Left cardiac atrium (tissue), 4 donors: Measurements from ENCODE around the gene HOXB8. TPM values are rescaled to one million over a fixed set of nuclear protein-coding genes. Genes with fewer than 3 reads are reported as not detected.

Source experiments
- ATAC-seq, 2 donors: fragments of 200-7000 bp; cut with Tn5 transposase; one replicate each; pipeline ENCODE4 v1.9.1; 2020; ENCODE audit warnings: mild to moderate bottlenecking in 2 of 2, moderate library complexity in 2 of 2
- DNase-seq: peaks from one replicate; pipeline ENCODE4 v3.0.0-alpha.2; 2020
- intact Hi-C, 2 donors: fragments of 100-400 bp; cut with DNase I; formaldehyde crosslinking; loops; one replicate each; pipeline versions ENCODE4 v1.14.1 to v1.15.1; 2022 to 2023
- total RNA-seq, 2 donors: library from RNA; stranded (reverse); fragmentation: NEBNext Ultra II Directional; extraction: Animal tissue kit (Norgen Biotek cat#: 25700); gene quantifications; one replicate each; pipeline ENCODE4 v1.2.1, GENCODE V29; 2021
- donor health status: DM: no; HTN: yes; CAD: no.
- donor health status: DM: no; HTN: yes; CAD: no; lungs with severe emphysema.
- donor health status: DM: yes; HTN: yes; CAD: no.
- donor health status: Dilated cardiomyopathy.

The HOXB8 gene
- total RNA-seq, 2 donors from 2014 or later = 0.32 TPM; not detected in 1

- intact Hi-C loops = no loop called here
- DNase-seq (no peak), ATAC-seq (no peak)
These were observed 25.1 kb upstream of the HOXB8 start for GRCh38 chr17:48639982-48640857.

GRCh38 chr17:48639136-48639535 lies 24.0 kb upstream of the HOXB8 start:
- DNase-seq = no peak
- intact Hi-C loops = no loop called here
- ATAC-seq = no peak

GRCh38 chr17:48637323-48638260 lies 22.5 kb upstream of the HOXB8 start:
- intact Hi-C loops = no loop called here
- ATAC-seq (no peak), DNase-seq (no peak)

- intact Hi-C loops = no loop called here
- peak; percentile 66 for DNase-seq
- ATAC-seq = peak; percentile 27 to 53
These were observed 21.3 kb upstream of the HOXB8 start for GRCh38 chr17:48636177-48637018.

GRCh38 chr17:48634493-48635208 lies 19.6 kb upstream of the HOXB8 start:
- intact Hi-C loops = no loop called here
- no peak for DNase-seq
- ATAC-seq = no peak

GRCh38 chr17:48633266-48633677 lies 18.2 kb upstream of the HOXB8 start:
- DNase-seq = no peak
- ATAC-seq = no peak
- intact Hi-C loops = no loop called here

- no peak for ATAC-seq
- intact Hi-C loops = no loop called here
- DNase-seq = no peak
These were observed 17.6 kb upstream of the HOXB8 start for GRCh38 chr17:48632579-48633265.

- DNase-seq = no peak
- ATAC-seq = no peak
- intact Hi-C loops = no loop called here
These were observed 16.8 kb upstream of the HOXB8 start for GRCh38 chr17:48631693-48632578.

- intact Hi-C loops = no loop called here
- ATAC-seq (no peak), DNase-seq (no peak)
These were observed 16.0 kb upstream of the HOXB8 start for GRCh38 chr17:48630925-48631692.

GRCh38 chr17:48630009-48630924 lies 15.2 kb upstream of the HOXB8 start:
- ATAC-seq (no peak), DNase-seq (no peak)
- intact Hi-C loops = no loop called here

GRCh38 chr17:48629411-48629759 lies 14.3 kb upstream of the HOXB8 start:
- DNase-seq = no peak
- no peak for ATAC-seq
- intact Hi-C loops = no loop called here

GRCh38 chr17:48628649-48629410 lies 13.7 kb upstream of the HOXB8 start:
- no peak for ATAC-seq
- no peak for DNase-seq
- intact Hi-C loops = no loop called here

- DNase-seq = no peak
- intact Hi-C loops = no loop called here
- ATAC-seq = no peak
These were observed 12.8 kb upstream of the HOXB8 start for GRCh38 chr17:48627623-48628521.

- ATAC-seq = no peak
- no peak for DNase-seq
- intact Hi-C loops = no loop called here
These were observed 12.1 kb upstream of the HOXB8 start for GRCh38 chr17:48627118-48627597.
